Kidney epithelial cell (primary cell): ENCODE data around the gene POSTN. TPM values are rescaled to one million over a fixed set of nuclear protein-coding genes. Genes with fewer than 3 reads are reported as not detected.
"Not testable (repeated sequence)": the region's sequence is repeated elsewhere in the genome, so short reads cannot be mapped to it uniquely, and the experiment has no call there.

Source experiments
- DNase-seq: peaks from one replicate; pipeline ENCODE4 v3.0.0-alpha.2; 2010; ENCODE audit warnings: low read depth
- H3K27me3 ChIP-seq: 2 replicates; pipeline ENCODE4 v1.6.0; 2011; ENCODE audit warnings: low read length; ENCODE audit not compliant: control insufficient read depth, insufficient read depth
- H3K36me3 ChIP-seq: 2 replicates; pipeline ENCODE4 v1.5.1; 2011; ENCODE audit warnings: low read length; ENCODE audit not compliant: control insufficient read depth, insufficient read depth
- H3K4me3 ChIP-seq: 2 replicates; pipeline ENCODE4 v1.5.1; 2011; ENCODE audit warnings: low read depth, mild to moderate bottlenecking, control low read depth, low read length
- total RNA-seq: library from RNA; depleted of rRNA; stranded (reverse); fragments of >200 nt; gene quantifications from 2 replicates; pipeline ENCODE4 v1.2.3, GENCODE V29; 2015
- TF ChIP-seq, protein P1 (sequence below): IDR thresholded peaks from 2 replicates; pipeline ENCODE4 v1.5.1; 2011; ENCODE audit warnings: mild to moderate bottlenecking, moderate library complexity, low read length, control low read depth, inconsistent platforms; ENCODE audit not compliant: insufficient read depth, poor library complexity, severe bottlenecking

POSTN gene
- total RNA-seq, 1 donor from 2014 or later = 22.2 TPM

DNA sequence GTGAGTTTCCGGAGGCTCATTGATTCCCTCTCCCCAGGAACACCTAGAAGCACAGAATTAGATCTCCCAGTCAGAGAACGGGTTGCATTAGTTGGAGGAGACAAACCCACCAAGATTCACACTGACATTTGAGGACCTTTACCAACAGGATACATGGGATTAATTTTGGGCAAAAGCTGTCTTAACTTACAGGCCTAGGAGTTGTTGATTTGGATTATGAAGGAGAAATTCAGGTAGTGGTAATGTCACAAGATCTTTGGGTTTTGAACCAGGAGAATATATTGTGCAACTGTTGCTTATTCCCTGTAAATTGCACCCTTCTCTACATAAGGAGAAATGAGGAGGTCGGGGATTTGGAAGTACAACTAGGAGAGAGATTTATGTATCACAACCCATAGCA, 38.0 kb downstream of the POSTN start:
- no peaks in the 10 kb centered on the region for H3K36me3 ChIP-seq
- no peak overlapping the region for H3K4me3 ChIP-seq
- TF ChIP-seq, protein P1, sequence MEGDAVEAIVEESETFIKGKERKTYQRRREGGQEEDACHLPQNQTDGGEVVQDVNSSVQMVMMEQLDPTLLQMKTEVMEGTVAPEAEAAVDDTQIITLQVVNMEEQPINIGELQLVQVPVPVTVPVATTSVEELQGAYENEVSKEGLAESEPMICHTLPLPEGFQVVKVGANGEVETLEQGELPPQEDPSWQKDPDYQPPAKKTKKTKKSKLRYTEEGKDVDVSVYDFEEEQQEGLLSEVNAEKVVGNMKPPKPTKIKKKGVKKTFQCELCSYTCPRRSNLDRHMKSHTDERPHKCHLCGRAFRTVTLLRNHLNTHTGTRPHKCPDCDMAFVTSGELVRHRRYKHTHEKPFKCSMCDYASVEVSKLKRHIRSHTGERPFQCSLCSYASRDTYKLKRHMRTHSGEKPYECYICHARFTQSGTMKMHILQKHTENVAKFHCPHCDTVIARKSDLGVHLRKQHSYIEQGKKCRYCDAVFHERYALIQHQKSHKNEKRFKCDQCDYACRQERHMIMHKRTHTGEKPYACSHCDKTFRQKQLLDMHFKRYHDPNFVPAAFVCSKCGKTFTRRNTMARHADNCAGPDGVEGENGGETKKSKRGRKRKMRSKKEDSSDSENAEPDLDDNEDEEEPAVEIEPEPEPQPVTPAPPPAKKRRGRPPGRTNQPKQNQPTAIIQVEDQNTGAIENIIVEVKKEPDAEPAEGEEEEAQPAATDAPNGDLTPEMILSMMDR = no peak
- no peaks in the 10 kb centered on the region for H3K27me3 ChIP-seq
- no peak for DNase-seq

DNA sequence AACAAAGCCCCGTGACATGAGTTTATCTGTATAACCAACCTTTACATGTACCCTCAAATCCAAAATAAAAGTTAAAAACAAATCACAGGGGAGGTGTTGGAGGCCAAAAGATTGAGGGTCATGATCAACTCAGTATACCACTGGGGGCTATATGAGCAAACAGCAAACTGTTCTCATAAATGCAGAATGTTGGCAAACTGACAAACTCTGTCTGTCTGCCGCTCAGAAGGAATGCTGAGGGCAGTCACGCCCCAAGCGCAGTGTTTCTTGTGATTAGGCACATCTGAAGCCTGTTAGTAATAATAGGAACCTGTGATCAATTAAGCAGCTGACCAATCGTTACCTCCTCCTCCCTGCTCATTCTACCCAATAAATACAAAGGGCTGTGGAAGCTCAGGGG, 39.8 kb downstream of the POSTN start:
- H3K27me3 ChIP-seq, DNase-seq, H3K4me3 ChIP-seq, H3K36me3 ChIP-seq: not testable (repeated sequence)

DNA sequence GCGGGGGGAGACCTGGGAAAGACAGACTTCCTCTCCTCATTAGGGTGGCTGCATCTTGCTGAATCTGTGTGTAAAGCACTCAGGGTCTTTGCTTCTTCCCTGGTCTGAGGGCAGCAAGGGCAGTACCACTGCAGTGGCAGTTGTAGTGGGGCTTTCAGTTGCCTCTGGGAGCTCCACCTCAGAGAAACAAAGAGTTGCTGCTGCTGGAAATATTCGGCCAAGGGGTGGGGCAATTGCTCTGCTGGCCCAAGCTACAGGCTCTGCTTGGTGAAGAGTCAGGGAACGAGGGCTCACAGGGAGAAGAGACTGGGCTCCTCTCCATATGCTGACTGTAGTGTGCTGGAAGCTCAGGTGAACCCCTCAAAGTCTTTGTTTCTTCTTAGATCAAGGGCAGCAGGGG, 52.5 kb downstream of the POSTN start:
- Histone ChIP-seq H3K4me3 (no peak overlapping the region), H3K36me3 (no peaks in the 10 kb centered on the region), H3K27me3 (peaks cover 2% of the 10 kb centered on the region)
- TF ChIP-seq, protein P1 = no peak
- DNase-seq = no peak

DNA sequence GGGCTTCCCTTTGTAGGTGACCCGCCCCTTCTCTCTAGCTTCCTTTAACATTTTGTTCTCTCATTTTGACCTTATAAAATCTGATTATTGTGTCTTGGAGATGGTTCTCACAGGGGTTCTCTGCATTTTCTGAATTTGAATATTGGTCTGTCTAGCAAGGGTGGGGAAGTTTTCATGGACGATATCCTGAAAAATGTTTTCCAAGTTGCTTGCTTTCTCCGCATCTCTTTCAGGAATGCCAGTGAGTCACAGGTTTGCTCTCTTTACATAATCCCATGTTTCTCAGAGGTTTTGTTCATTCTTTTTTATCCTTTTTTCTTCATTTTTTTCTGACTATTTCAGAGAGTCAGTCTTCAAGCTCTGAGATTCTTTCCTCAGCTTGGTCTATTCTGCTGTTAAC, 53.6 kb downstream of the POSTN start:
- H3K36me3 ChIP-seq = no peaks in the 10 kb centered on the region
- TF ChIP-seq, protein P1 = no peak
- H3K27me3 ChIP-seq = peaks cover 2% of the 10 kb centered on the region
- no peak for DNase-seq
- H3K4me3 ChIP-seq = no peak overlapping the region

DNA sequence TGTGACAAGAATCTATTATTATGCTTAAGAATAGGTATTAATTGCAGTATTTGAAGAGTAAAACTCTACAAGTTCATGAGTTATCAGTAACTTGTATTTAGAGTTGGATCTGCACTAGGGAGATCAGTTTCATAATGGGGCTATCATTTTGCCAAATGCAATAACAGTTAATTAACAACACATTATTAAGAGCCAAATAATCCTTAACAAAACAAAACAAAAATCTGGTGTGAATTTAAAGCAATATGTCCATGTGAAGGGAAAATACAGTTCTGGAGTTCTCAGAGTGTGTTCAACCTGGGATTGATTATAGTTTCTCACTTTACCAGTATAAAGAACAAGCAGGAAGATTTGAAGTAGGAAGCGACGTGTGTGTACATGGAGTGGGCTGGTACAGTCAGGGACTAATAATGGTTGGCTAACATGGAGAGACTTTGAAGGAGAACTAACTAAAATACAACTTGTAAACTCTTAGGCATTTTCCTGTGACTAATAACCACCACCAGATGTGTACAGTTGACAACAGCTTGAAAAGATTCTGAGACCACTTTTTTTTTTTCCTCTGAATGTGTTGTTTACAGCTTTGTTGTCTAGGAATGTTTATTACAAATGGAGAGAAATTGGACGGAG, 58.5 kb downstream of the POSTN start:
- Histone ChIP-seq H3K27me3 (no peaks in the 10 kb centered on the region), H3K4me3 (no peak overlapping the region), H3K36me3 (no peaks in the 10 kb centered on the region)
- no peak for DNase-seq
- TF ChIP-seq, protein P1 = no peak

DNA sequence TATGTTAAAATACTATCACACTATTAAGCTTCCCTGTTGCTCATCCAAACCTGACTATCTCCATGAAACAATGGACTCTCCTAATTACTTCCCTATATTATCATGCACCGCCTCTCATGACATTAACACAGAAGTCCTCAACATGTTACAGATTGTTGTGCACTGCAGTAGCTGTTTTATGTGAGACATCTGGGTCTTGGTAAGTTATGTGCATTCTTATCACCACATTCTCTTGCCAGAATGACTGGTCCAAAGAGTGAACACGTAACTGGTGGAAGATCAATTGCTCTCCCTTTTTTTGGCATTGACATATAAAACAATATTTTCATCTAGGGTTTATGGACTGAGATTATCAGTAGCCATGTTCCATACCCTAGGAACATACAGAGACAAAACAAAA, 59.4 kb downstream of the POSTN start:
- no peak for DNase-seq
- no peaks in the 10 kb centered on the region for H3K36me3 ChIP-seq

More for the DNA sequence above, 59.4 kb downstream of the POSTN start:
- TF ChIP-seq, protein P1 = no peak
- no peak overlapping the region for H3K4me3 ChIP-seq
- H3K27me3 ChIP-seq = no peaks in the 10 kb centered on the region
